H9 (cell line): Measurements from ENCODE around the gene GPAT3. TPM values are rescaled to one million over a fixed set of nuclear protein-coding genes. Genes with fewer than 3 reads are reported as not detected.

ENCODE experiments used
- DNase-seq: peaks from one replicate; pipeline ENCODE4 v3.0.0-alpha.2; 2017
- H2AFZ ChIP-seq: one replicate; pipeline ENCODE4 v1.6.1; 2013; ENCODE audit warnings: mild to moderate bottlenecking, low read length, control low read depth, moderate library complexity
- H2AK5ac ChIP-seq: 2 replicates; pipeline ENCODE4 v1.6.1; 2013; ENCODE audit warnings: low read length, control low read depth, mixed read lengths; ENCODE audit not compliant: insufficient read length
- H2BK120ac ChIP-seq: one replicate; pipeline ENCODE4 v1.6.1; 2013; ENCODE audit warnings: low read depth, mild to moderate bottlenecking, low read length, control low read depth, inconsistent platforms; ENCODE audit not compliant: poor library complexity, severe bottlenecking
- H2BK12ac ChIP-seq: 2 replicates; pipeline ENCODE4 v1.6.1; 2013; ENCODE audit warnings: low read length, control low read depth, mixed read lengths, low read depth; ENCODE audit not compliant: insufficient read length
- H2BK15ac ChIP-seq: 2 replicates; pipeline ENCODE4 v1.6.1; 2013; ENCODE audit warnings: low read depth, low read length, control low read depth
- H2BK20ac ChIP-seq: one replicate; pipeline ENCODE4 v1.6.1; 2013; ENCODE audit warnings: low read depth, mild to moderate bottlenecking, low read length, control low read depth, inconsistent platforms; ENCODE audit not compliant: poor library complexity, severe bottlenecking
- H2BK5ac ChIP-seq: 2 replicates; pipeline ENCODE4 v1.6.1; 2013; ENCODE audit warnings: low read length, control low read depth, mixed read lengths; ENCODE audit not compliant: insufficient read length
- H3K14ac ChIP-seq: 2 replicates; pipeline ENCODE4 v1.6.1; 2013; ENCODE audit warnings: low read length, control low read depth; ENCODE audit not compliant: insufficient read depth
- H3K18ac ChIP-seq: 2 replicates; pipeline ENCODE4 v1.6.1; 2013; ENCODE audit warnings: low read depth, mild to moderate bottlenecking, mixed read lengths, low read length, control low read depth; ENCODE audit not compliant: insufficient read length
- H3K23ac ChIP-seq: 2 replicates; pipeline ENCODE4 v1.6.1; 2013; ENCODE audit warnings: low read length, control low read depth, mixed read lengths, low read depth; ENCODE audit not compliant: insufficient read length
- H3K23me2 ChIP-seq: 2 replicates; pipeline ENCODE4 v1.6.1; 2013; ENCODE audit warnings: low read depth, mild to moderate bottlenecking, mixed read lengths, low read length, control low read depth; ENCODE audit not compliant: insufficient read length, poor library complexity, severe bottlenecking
- H3K27ac ChIP-seq: 2 replicates; pipeline ENCODE4 v1.5.1; 2013; ENCODE audit warnings: low read length, control low read depth, mixed read lengths, low read depth; ENCODE audit not compliant: insufficient read length
- H3K27me3 ChIP-seq: 2 replicates; pipeline ENCODE4 v1.6.1; 2013; ENCODE audit warnings: low read length, control low read depth, inconsistent platforms; ENCODE audit not compliant: insufficient read depth
- H3K4ac ChIP-seq: 2 replicates; pipeline ENCODE4 v1.6.1; 2013; ENCODE audit warnings: low read depth, mild to moderate bottlenecking, control low read depth, inconsistent platforms, low read length, moderate library complexity
- H3K4me1 ChIP-seq: 2 replicates; pipeline ENCODE4 v1.6.1; 2013; ENCODE audit warnings: low read length, control low read depth, inconsistent platforms; ENCODE audit not compliant: insufficient read depth
- H3K4me2 ChIP-seq: 2 replicates; pipeline ENCODE4 v1.6.1; 2013; ENCODE audit warnings: low read length, control low read depth, mixed read lengths; ENCODE audit not compliant: insufficient read length, insufficient read depth
- H3K56ac ChIP-seq: 2 replicates; pipeline ENCODE4 v1.6.1; 2013; ENCODE audit warnings: low read depth, mild to moderate bottlenecking, mixed read lengths, low read length, control low read depth; ENCODE audit not compliant: insufficient read length
- H3K79me1 ChIP-seq: 2 replicates; pipeline ENCODE4 v1.6.1; 2013; ENCODE audit warnings: low read depth, mild to moderate bottlenecking, moderate library complexity, low read length, control low read depth, inconsistent platforms; ENCODE audit not compliant: insufficient read depth, poor library complexity, severe bottlenecking
- H3K79me2 ChIP-seq: 2 replicates; pipeline ENCODE4 v1.6.1; 2013; ENCODE audit warnings: low read length, control low read depth, inconsistent platforms; ENCODE audit not compliant: insufficient read depth
- H3K9ac ChIP-seq: 2 replicates; pipeline ENCODE4 v1.6.1; 2013; ENCODE audit warnings: low read length, control low read depth, mixed read lengths; ENCODE audit not compliant: insufficient read length; ENCODE audit errors: extremely low read depth
- H3K9me3 ChIP-seq: one replicate; pipeline ENCODE4 v1.6.1; 2013; ENCODE audit warnings: low read depth, low read length, inconsistent platforms; ENCODE audit not compliant: control insufficient read depth
- H3T11ph ChIP-seq: one replicate; pipeline ENCODE4 v1.6.1; 2013; ENCODE audit warnings: mild to moderate bottlenecking, low read length, control low read depth, inconsistent platforms
- H4K20me1 ChIP-seq: one replicate; pipeline ENCODE4 v1.6.1; 2013; ENCODE audit not compliant: control insufficient read depth, insufficient read length, insufficient read depth
- H4K5ac ChIP-seq: 2 replicates; pipeline ENCODE4 v1.6.1; 2013; ENCODE audit warnings: low read depth, mild to moderate bottlenecking, mixed read lengths, low read length, control low read depth; ENCODE audit not compliant: insufficient read length
- H4K8ac ChIP-seq: replicated peaks from 2 replicates; pipeline ENCODE4 v1.6.1; 2013; ENCODE audit warnings: low read length, control low read depth, mixed read lengths, low read depth; ENCODE audit not compliant: insufficient read length
- H4K91ac ChIP-seq: 2 replicates; pipeline ENCODE4 v1.6.1; 2013; ENCODE audit warnings: low read depth, mild to moderate bottlenecking, moderate library complexity, mixed read lengths, low read length, control low read depth; ENCODE audit not compliant: insufficient read length
- H3K27ac Mint-ChIP-seq, 3 experiments: 2 replicates in 2 of 3; 3 replicates in 1 of 3; pipeline ENCODE4 v1.8.0; 2020 to 2021; ENCODE audit warnings: mixed read lengths in 3 of 3, mild to moderate bottlenecking in 1 of 3, moderate library complexity in 1 of 3
- H3K27me3 Mint-ChIP-seq: 2 replicates; pipeline ENCODE4 v1.8.0; 2021; ENCODE audit warnings: low read depth, mild to moderate bottlenecking, moderate library complexity, mixed read lengths
- H3K36me3 Mint-ChIP-seq, 3 experiments: 2 replicates in 2 of 3; 3 replicates in 1 of 3; pipeline ENCODE4 v1.8.0; 2020 to 2021; ENCODE audit warnings: low read depth in 3 of 3, mixed read lengths in 3 of 3; ENCODE audit not compliant: insufficient read depth in 1 of 3
- H3K4me1 Mint-ChIP-seq, 2 experiments: 2 replicates each; pipeline ENCODE4 v1.8.0; 2020; ENCODE audit warnings: mixed read lengths in 2 of 2
- H3K4me3 Mint-ChIP-seq, 2 experiments: 2 replicates in 1 of 2; 3 replicates in 1 of 2; pipeline ENCODE4 v1.8.0; 2020 to 2021; ENCODE audit warnings: mild to moderate bottlenecking in 2 of 2, mixed read lengths in 2 of 2, moderate library complexity in 1 of 2
- H3K9me3 Mint-ChIP-seq, 2 experiments: 2 replicates in 1 of 2; 3 replicates in 1 of 2; pipeline ENCODE4 v1.8.0; 2020; ENCODE audit warnings: mild to moderate bottlenecking in 2 of 2, mixed read lengths in 2 of 2, moderate library complexity in 1 of 2
- WGBS: extraction: QIAGEN DNeasy Blood & Tissue Kit; methylation state at CpG from one replicate; pipeline ENCODE4 v1.1.7; 2013; ENCODE audit warnings: missing lambda C conversion rate, low lambda C conversion rate, mixed read lengths; ENCODE audit not compliant: insufficient read length; ENCODE audit errors: extremely low coverage; 5-methylcytosine and 5-hydroxymethylcytosine counted together
- total RNA-seq: library from RNA; stranded (reverse); gene quantifications from 2 replicates; pipeline ENCODE4 v1.2.1, GENCODE V29; 2021
- TF ChIP-seq, protein P1 (sequence below): fragments of 200-600 bp; sonication (generic); conservative IDR thresholded peaks from 3 replicates; pipeline ENCODE4 v1.8.0; 2021; ENCODE audit warnings: antibody characterized with exemption, mild to moderate bottlenecking

Gene GPAT3
- total RNA-seq, 1 experiment from 2014 or later = 1.8 TPM

DNA sequence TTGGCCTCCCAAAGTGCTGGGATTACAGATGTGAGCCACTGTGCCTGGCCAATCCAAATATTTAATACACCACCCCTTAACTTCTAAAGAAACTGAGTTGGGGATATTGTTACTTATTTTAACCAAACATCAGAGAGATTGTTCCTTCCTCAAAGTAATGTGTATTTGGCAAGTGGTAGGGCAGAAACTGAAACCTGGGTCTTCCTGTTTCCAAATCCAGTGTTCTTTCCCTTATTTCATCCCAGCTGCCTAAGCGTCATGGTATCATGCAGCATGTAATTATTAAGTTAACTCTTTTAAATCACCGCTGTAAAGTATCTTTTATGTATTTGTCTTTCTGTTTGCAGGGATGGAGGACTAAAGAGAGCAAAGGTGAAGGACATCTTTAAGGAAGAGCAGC lies 68.4 kb downstream of the GPAT3 start:
- Histone ChIP-seq H2BK12ac (no peak overlapping the region), H3K79me1 (no peaks in the 10 kb centered on the region), H3K23me2 (no peaks in the 10 kb centered on the region), H3K18ac (no peak overlapping the region), H3K4ac (no peak overlapping the region), H2BK120ac (no peak overlapping the region), H4K20me1 (no peaks in the 10 kb centered on the region), H3K4me2 (no peak overlapping the region), H2AFZ (no peak overlapping the region), H2AK5ac (no peak overlapping the region), H3K79me2 (no peaks in the 10 kb centered on the region), H2BK20ac (no peak overlapping the region), H4K5ac (no peak overlapping the region), H3K4me1 (no peaks in the 10 kb centered on the region; the same call in 1 of the 2 replicates), H3K27ac (no peak overlapping the region), H3K9me3 (no peaks in the 10 kb centered on the region), H3T11ph (no peak overlapping the region), H4K91ac (no peak overlapping the region), H4K8ac (no peak overlapping the region), H3K56ac (no peak overlapping the region), H3K27me3 (no peaks in the 10 kb centered on the region), H3K14ac (no peak overlapping the region), H3K23ac (no peak overlapping the region), H2BK15ac (no peak overlapping the region), H2BK5ac (no peak overlapping the region), H3K9ac (no peak overlapping the region)
- Mint-ChIP-seq H3K27me3 (no peaks in the 10 kb centered on the region), H3K36me3 (no peaks in the 10 kb centered on the region; a peak in 1 of 7 replicates), H3K4me3 (no peak overlapping the region), H3K27ac (no peak overlapping the region; a peak in 1 of 7 replicates), H3K4me1 (peaks cover 5% of the 10 kb centered on the region in 2 experiments), H3K9me3 (no peaks in the 10 kb centered on the region; a peak in 1 of 5 replicates)
- WGBS = no CpG with 5 or more reads among the region's 2 CpGs
- TF ChIP-seq, protein P1, sequence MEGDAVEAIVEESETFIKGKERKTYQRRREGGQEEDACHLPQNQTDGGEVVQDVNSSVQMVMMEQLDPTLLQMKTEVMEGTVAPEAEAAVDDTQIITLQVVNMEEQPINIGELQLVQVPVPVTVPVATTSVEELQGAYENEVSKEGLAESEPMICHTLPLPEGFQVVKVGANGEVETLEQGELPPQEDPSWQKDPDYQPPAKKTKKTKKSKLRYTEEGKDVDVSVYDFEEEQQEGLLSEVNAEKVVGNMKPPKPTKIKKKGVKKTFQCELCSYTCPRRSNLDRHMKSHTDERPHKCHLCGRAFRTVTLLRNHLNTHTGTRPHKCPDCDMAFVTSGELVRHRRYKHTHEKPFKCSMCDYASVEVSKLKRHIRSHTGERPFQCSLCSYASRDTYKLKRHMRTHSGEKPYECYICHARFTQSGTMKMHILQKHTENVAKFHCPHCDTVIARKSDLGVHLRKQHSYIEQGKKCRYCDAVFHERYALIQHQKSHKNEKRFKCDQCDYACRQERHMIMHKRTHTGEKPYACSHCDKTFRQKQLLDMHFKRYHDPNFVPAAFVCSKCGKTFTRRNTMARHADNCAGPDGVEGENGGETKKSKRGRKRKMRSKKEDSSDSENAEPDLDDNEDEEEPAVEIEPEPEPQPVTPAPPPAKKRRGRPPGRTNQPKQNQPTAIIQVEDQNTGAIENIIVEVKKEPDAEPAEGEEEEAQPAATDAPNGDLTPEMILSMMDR = no peak
- no peak for DNase-seq
